Nephron (organoid): ENCODE results near the gene TEX14.
A peak's percentile ranks its signal among the peaks of the same experiment; 100 is the strongest.

Experiments
- H3K27ac Mint-ChIP-seq, 3 experiments: 2 replicates each; pipeline ENCODE4 v1.8.0; 2020; ENCODE audit warnings: mixed read lengths in 3 of 3, mild to moderate bottlenecking in 2 of 3, moderate library complexity in 1 of 3
- H3K27me3 Mint-ChIP-seq: 2 replicates; pipeline ENCODE4 v1.8.0; 2021; ENCODE audit warnings: low read depth, mild to moderate bottlenecking, moderate library complexity, mixed read lengths
- H3K36me3 Mint-ChIP-seq: 2 replicates; pipeline ENCODE4 v1.8.0; 2020; ENCODE audit warnings: low read depth, mixed read lengths
- H3K4me1 Mint-ChIP-seq: 2 replicates; pipeline ENCODE4 v1.8.0; 2020; ENCODE audit warnings: mixed read lengths
- H3K4me3 Mint-ChIP-seq, 3 experiments: 2 replicates each; pipeline ENCODE4 v1.8.0; 2020; ENCODE audit warnings: mild to moderate bottlenecking in 3 of 3, mixed read lengths in 3 of 3, moderate library complexity in 2 of 3
- H3K9me3 Mint-ChIP-seq: 2 replicates; pipeline ENCODE4 v1.8.0; 2020; ENCODE audit warnings: mixed read lengths
- CTCF ChIP-seq, 3 experiments: fragments of 200-600 bp; sonication (generic); IDR thresholded peaks; one replicate each; pipeline ENCODE4 v1.5.0; 2021; ENCODE audit warnings: antibody characterized with exemption in 3 of 3; ENCODE audit not compliant: unreplicated experiment in 3 of 3

TEX14 gene

DNA sequence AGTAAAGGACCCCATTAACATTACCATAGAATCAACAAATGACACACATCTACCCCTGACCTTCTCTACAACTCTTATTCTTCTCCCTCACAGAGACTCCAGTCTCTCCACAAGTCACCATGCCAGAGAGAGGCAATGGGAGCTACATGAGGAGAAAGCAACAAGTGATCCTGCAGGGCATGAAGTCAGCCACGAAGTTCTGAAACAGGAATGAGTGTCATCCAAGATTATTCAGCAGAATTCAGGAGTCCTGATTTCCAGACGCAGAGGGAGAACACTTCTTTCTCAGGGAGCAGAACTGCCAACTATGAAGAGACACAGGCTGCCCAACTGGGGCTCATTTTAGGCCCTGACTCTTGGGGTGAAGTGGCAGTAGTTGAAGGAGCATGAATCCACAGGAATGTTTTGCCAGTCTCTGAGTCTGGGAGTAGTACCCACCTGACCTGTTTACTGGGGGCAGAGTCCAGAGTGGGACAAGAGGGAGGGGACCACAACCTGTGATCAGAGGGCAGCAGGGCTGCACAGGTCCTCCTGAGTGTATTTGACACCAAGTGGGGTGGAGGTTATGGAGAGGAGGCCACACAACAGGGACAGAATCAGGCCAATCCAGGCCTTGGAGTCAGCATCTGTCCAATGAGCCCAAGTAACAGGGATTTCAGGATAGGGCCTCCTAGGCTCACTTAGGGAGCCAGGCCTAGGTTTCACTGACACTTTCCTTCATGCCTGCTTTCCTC is 175.0 kb downstream of the TEX14 start:
- Mint-ChIP-seq H3K9me3 (no peaks in the 10 kb centered on the region), H3K4me1 (peaks cover 49% of the 10 kb centered on the region), H3K4me3 (peak overlapping the region; percentile 87 to 95 (median 92)), H3K36me3 (peaks cover 9% of the 10 kb centered on the region), H3K27ac (peak overlapping the region; percentile 61 to 99 (median 74)), H3K27me3 (no peaks in the 10 kb centered on the region)
- no peak for TF ChIP-seq CTCF (IDR thresholded peaks at IDR 0.05; ENCODE audit: unreplicated experiment in 3 of 3)

GRCh38 chr17:58515286-58515685 is 176.6 kb downstream of the TEX14 start:
- no peak for TF ChIP-seq CTCF (IDR thresholded peaks at IDR 0.05; ENCODE audit: unreplicated experiment in 3 of 3)
- Mint-ChIP-seq H3K27ac (peak overlapping the region; percentile 6 to 71 (median 71)), H3K27me3 (no peaks in the 10 kb centered on the region), H3K36me3 (peaks cover 24% of the 10 kb centered on the region), H3K9me3 (no peaks in the 10 kb centered on the region), H3K4me1 (peaks cover 45% of the 10 kb centered on the region), H3K4me3 (peak overlapping the region; percentile 87 to 95 (median 92))

DNA sequence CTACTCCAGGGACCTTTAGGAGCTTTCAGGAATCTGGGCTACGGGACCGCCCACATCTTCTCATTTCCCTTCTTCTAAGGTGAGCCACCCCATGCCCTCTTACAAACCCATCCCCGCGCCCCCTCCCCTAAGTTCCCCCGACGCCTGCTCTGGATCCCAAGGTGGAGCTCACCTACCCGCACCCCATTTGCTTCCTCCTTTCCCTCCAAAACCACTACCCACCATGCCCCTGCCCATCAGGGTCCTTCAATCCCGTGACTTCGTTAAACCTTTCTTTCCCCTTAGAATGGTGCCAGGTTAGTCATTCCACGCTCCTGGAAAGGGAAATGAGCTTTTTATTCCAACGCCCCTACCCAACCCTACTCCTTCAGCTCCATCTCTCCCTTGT is 177.1 kb downstream of the TEX14 start:
- Mint-ChIP-seq H3K4me3 (peak overlapping the region; percentile 87 to 95 (median 92)), H3K27ac (peak overlapping the region; percentile 6 to 71 (median 71)), H3K4me1 (peaks cover 40% of the 10 kb centered on the region), H3K9me3 (no peaks in the 10 kb centered on the region), H3K27me3 (no peaks in the 10 kb centered on the region), H3K36me3 (peaks cover 29% of the 10 kb centered on the region)
- TF ChIP-seq CTCF (IDR thresholded peaks at IDR 0.05; ENCODE audit: unreplicated experiment in 3 of 3): no peak

GRCh38 chr17:58513965-58514769 is 177.7 kb downstream of the TEX14 start, which contains the start of gene MTMR4:
TSS of gene MTMR4 (minus strand) at chr17:58514638. CDS start at chr17:58514407, 231 bp downstream.
- H3K4me3 Mint-ChIP-seq: peak within 1 kb of the TSS; percentile 94 to 95 (median 95)
- no peak for TF ChIP-seq CTCF (IDR thresholded peaks at IDR 0.05; ENCODE audit: unreplicated experiment in 3 of 3)
- H3K4me1 Mint-ChIP-seq: peaks cover 40% of the 10 kb centered on the region
- peaks cover 35% of the 10 kb centered on the region for H3K36me3 Mint-ChIP-seq
- H3K27me3 Mint-ChIP-seq: no peaks in the 10 kb centered on the region
- peak within 1 kb of the TSS; percentile 54 to 77 (median 75) for H3K27ac Mint-ChIP-seq
- no peaks in the 10 kb centered on the region for H3K9me3 Mint-ChIP-seq

DNA sequence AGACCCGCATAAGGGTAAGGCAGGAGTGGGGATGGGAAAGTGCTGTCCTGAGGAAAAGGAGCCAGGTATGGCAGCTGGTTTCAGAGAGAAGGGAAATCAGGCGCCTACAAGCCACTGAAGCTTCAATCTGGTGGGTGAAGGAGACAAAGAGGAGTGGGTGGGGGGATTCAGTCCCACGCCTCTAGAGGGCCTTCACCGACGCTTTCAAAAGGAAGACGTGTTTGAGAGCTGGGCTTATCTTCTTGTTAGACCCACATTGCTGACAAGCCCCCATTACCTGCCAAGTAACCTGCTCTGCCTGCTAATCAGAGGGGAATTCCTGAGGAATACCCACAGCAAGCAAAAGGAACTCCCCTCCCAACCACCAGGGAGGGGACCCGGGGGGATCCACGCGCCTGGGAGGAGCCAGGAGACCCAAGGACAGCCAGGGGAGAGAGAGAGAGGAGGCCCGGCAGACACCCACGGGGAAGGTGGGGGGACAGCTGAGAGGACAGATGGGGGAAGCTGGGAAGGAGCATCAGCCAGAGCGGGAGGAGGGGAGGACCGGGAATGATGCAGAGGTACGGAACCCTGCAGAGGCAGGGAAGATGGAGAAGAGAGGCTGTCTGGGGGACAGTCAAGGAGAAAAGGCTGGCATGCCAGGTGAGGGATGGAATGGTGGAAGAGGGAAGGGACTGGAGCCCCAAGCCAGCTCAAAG is 178.4 kb downstream of the TEX14 start:
- H3K9me3 Mint-ChIP-seq: no peaks in the 10 kb centered on the region
- peaks cover 35% of the 10 kb centered on the region for H3K4me1 Mint-ChIP-seq
- peak overlapping the region; percentile 54 to 77 (median 75) for H3K27ac Mint-ChIP-seq
- TF ChIP-seq CTCF (IDR thresholded peaks at IDR 0.05; ENCODE audit: unreplicated experiment in 3 of 3): no peak
- H3K36me3 Mint-ChIP-seq: peaks cover 40% of the 10 kb centered on the region
- H3K27me3 Mint-ChIP-seq: no peaks in the 10 kb centered on the region
- peak overlapping the region; percentile 93 to 95 (median 94) for H3K4me3 Mint-ChIP-seq
